RCC 7860 (cell line): Measurements from ENCODE around the gene RAB4B.
"Not testable (repeated sequence)": the region's sequence is repeated elsewhere in the genome, so short reads cannot be mapped to it uniquely, and the experiment has no call there.

Experiments
- DNase-seq: peaks from one replicate; pipeline ENCODE4 v3.0.0-alpha.2; 2015; ENCODE audit warnings: low spot score
- FAIRE-seq: peaks from 2 replicates; lab custom pipeline; 2012; peaks lifted over from hg19 to GRCh38; lab: Jason Lieb, UNC

RAB4B gene

DNA sequence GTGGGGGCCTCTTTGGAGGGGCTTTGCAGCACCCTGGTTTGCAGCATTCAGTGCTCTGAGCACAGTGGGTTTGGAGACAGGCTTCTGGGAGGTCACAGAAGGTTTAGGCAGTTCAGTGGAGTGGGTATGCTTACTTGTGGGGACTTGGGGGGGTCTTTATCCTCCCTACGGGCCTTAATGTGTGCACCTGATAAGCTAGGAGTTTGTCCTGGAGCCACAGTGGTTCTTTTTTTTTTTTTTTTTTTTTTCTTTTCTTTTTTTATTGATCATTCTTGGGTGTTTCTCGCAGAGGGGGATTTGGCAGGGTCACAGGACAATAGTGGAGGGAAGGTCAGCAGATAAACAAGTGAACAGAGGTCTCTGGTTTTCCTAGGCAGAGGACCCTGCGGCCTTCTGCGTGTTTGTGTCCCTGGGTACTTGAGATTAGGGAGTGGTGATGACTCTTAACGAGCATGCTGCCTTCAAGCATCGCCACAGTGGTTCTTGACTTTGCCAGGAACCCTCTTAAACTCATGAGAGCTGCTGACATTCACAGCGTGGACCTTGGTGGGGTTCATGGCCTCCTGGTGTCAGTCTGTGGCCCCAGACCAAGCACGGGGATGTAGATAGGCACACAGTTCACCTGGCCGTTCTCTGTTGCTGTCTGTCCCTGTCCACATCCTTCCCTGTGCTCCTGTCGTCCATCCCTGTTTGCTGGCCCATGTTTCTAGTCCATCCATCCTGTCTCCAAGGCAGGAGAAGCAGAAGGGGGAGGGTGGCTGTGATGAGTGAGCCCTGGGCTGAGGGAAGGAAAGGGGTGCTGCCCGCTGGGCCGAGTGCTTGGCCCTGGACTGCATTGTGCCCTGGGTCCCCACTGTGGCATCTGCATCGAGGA, 23.6 kb downstream of the RAB4B start:
- DNase-seq, result no peak
- FAIRE-seq, result no peak

DNA sequence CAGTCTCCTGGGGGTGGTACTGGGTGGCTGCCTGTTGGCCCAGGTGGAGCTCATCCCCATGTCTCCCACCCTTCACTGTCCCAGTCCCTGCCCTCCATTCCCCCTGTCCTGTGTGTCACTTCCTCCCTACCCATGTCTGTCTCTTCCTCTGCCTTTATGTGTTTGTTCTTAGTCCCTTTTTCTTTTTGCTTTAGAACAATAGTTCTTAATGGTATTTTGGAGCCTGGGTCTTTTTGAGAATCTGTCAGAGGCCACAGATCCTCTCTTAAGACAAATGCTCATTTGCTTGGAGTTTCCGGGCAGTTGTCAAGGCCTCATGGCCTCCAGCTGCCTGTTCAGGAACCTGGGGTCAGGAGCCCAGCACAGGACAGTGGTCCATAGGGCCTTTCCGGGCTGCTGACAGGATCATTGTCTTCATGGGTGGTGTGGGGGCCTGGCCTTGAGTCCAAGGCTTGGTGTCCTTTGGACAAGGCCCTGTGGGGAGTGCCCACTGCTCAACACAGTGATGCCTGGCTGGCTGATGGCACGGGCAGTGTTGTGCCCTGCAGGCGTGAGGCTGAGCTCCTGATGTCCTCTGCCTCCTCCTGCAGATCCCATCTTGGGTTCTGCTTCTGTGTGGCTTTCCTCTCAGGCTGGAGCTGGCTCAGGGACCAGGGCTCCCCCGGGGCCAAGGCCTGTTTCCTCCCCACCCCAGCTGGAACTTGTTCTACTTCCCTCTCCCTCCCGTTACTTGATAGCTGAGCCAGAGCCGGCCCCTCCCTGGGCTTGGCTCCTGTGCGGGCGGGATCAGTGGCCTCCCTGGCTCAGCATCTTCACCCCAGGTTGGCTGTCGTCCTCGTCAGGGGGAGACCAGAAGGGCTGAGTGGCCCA, 24.5 kb downstream of the RAB4B start:
- DNase-seq, result no peak
- no peak for FAIRE-seq

DNA sequence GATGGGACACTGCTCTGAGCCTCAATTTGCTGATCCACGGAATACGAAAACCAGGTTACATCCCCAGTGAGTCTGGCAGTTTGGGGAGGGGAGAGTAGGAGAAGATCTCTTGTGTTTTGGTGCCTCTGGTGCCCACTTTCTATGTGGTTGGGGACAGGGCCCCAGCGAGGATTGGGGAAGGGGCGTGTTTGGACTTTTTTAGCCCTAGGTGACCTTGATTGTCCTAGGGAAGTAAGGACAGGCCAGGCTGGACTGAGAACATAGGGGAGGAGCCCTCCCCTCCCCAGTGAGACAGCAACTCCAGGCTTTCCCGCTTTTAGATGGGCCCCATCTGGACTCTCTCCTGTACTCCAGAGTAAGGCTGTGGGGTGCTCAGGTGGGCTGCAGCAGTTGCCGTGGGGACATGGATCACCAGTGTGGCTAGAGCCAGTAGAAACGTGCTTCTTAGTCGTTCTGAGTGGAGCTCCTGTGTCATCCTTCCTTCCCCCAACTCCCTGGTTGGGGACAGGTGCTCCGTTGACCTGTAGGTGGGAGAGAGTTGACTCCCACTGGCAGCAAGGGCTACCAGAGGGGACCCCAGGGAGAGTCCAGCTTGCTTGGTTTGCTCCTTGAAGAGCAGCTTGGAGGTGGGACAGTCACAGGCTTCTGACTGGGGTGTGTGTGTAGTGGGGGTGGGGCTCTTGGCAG, 25.3 kb downstream of the RAB4B start:
- DNase-seq, result no peak
- no peak for FAIRE-seq

DNA sequence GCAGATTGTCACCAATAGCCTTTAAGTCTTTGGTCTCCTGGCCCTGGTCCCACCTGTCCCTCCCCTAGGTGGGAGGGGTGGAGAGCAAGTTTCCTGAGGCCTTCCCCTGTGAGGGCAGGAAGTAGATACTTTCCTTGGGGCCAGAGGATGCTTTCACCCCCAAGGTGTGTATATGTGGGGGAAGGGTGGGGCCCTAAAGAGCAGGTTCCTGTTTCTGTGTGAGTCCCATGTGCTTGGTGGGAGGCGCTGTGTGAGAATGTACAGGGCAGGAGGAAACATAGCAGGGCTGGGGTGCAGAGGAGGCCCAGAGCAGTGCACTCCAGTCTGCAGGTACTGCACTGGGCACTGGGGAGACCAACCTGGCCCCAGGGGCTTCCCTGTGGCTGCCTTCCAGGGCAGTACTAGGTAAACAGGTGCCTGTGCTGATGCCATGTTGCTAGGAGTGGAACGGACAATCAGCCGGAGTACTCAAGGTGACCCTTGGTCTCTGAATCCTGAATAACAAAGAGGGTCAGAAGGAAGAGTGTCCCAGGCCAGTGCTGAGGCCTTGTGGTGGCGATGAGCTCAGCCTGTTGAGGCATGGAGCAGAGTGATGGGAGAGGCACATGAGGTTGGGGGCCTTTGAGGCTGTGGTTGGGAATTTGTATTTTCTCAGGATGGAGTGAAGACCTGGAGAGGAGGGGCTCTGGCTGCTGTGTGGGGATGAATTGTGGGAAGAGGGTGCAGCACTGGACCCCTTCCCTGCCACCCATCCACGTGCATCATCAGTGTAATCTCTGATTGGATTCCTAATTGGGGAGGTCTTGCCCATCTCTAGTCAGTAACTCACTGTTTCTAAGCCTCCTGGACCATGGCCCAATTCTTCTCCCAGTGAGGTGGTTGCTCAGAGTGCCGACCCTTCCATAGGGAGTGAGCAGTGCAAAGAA, 26.1 kb downstream of the RAB4B start:
- DNase-seq (no peak), FAIRE-seq (no peak)

DNA sequence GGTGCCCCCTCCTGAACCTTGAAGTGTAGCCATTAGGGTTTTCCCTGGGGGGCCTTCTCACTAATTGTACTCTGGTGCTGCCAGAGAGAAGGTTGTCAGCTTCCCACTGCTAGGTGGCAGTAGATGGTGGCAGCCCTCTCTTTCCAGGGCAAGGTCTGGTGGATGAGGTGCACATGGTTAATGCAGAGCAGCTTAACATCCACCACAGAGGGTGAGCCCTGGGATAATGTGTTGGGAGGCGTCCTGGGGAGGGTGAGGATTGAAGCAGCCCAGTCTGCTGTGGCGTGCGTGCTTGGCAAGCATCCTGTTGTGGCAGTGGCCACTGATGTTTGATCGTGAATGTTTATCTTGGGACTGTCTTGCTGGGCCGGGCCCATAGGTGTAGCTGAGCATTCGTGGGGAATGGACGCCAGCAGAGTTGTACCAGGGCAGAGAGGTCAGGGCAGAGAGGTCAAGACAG, 26.8 kb downstream of the RAB4B start:
- FAIRE-seq (no peak), DNase-seq (no peak)

DNA sequence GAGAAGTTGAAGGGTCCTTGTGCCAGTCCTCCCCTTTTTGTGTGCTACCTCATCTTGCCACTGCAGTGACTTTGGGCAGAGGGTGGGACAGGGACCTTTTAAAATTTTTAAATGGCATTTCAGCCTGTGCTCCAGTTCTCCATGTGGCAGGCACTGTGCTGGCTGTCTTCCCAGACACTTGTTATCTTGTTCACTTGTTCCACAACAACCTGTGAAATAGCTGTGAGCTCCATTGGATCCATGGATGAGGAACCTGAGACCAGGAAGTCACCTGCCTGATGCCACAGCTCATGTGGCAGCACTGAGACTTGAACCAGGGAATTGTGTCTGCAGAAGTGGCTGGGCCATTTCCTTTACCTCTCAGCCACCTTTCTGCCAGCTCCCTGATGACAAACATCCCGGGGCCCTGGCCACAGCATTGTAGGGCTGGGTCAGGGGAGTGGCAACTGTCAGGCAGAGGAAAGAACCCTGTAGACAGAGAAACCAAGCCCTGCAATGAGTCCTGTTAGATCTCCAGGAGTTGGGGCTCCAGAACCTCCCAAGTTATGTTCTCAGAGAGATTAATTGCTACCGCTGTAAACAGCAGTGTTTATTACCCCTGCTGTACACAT, 27.3 kb downstream of the RAB4B start:
- FAIRE-seq, result no peak
- no peak for DNase-seq

DNA sequence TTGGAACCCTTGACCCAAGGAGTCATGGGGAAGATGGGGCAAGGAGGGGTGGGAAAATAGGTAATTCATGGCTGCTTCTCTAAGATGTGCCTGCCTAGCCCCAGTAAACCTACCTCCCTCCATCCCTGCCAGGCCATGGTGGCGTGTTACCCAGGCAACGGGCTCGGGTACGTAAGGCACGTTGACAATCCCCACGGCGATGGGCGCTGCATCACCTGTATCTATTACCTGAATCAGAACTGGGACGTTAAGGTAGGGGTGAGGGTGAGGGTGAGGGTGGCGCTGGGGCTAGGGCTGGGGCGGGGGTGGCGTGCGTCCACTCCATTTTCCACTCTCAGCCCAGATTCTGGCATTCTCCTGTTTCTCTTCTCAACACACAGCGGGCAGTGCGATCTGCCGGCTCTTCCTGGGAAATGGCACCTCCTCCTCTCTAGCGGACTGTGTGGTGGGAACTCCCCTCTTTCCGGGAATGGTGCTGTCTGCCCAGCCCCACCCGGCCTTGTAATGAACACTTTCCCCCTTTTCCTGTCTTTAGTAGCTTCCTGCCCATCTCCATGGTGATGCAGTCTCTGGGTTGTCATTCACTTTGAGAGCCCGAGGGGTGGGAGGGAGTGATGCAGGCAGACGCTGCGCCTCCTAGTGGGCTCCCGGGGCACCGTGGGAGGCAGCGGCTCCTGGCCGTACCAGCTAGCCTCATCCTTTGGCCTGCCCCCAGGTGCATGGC, 28.5 kb downstream of the RAB4B start:
- FAIRE-seq (no peak), DNase-seq (peak; percentile 67)

DNA sequence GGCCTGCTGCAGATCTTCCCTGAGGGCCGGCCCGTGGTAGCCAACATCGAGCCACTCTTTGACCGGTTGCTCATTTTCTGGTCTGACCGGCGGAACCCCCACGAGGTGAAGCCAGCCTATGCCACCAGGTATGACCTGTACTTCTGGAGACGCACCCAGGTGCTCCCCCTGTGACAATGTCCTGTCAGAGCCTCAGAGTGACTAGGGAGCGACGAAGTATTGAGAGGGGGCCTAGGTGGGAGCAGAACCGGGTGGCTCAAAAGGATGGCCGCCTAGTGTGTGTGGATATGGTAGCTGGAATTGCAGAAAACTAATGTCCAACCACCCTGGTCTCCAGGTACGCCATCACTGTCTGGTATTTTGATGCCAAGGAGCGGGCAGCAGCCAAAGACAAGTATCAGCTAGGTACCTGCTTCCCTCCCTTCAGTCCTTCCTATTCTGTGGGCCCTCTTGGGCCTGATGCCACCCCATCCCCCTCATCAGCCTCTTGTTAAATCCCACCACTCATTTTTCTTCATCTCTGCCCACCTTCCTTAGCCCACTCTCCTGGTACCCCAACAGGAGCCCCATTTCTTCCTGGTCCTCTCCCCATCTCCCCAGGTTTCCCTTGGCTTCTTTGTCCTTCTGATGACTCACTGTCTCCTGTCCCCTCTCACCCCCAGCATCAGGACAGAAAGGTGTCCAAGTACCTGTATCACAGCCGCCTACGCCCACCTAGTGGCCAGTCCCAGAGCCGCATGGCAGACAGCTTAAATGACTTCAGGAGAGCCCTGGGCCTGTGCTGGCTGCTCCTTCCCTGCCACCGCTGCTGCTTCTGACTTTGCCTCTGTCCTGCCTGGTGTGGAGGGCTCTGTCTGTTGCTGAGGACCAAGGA, 29.3 kb downstream of the RAB4B start:
- DNase-seq (no peak), FAIRE-seq (no peak)

DNA sequence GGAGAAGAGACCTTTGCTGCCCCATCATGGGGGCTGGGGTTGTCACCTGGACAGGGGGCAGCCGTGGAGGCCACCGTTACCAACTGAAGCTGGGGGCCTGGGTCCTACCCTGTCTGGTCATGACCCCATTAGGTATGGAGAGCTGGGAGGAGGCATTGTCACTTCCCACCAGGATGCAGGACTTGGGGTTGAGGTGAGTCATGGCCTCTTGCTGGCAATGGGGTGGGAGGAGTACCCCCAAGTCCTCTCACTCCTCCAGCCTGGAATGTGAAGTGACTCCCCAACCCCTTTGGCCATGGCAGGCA, 29.9 kb downstream of the RAB4B start:
- DNase-seq, result no peak
- FAIRE-seq, result no peak

DNA sequence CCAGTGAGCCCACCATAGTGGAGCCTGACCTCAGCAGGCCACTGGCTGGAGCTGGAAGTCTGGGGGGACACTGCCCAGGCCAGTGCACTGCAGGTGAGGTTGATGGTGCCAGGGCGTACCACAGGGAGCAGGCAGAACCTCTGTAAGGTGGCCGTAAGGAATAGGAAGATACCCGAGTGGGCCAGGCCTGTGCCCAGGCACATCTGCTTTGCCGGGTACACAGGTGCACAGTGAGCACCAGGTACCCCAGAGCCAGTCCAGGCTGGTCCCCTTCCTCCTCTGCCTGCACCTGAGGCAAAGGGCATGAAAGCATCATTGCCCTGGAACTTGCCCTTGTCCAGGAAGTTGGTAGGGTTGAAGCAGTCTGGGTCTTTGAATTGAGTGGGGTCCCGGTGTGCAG, 30.4 kb downstream of the RAB4B start:
- DNase-seq (no peak), FAIRE-seq (no peak)

DNA sequence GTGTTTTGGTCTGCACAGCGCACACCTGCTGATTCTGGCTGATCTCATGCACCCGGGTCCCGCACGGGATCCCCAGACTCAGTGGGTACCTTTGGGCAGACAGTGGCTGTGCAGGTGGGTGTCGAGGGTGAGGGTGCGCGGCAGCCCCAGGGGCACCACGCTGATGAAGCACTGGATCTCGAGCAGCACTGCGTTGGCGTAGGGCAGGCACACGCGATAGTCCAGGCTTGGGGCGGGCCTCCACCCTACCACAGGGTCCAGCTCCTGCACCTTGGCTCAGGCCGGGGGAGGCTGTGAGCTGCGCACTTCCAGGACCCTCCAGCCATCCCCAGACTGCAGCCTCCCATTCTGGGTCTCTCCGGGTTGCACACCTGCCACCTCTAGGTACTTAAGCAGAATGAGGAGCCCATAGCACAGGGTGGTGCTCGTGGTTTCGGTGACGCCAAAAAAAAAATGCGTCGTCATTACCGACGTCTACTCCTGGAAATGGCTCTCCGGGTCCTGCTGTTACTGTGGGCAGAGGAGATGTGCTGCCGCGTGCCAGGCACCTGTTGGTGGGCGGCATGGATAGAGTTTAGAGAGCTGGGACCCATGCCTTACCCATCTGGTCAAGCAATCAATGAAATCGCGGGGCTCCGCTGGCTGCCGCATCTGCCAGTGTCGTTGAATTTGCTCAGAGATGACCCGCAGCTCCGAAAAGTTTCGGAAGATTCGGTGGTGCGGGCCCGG, 31.5 kb downstream of the RAB4B start:
- no peak for FAIRE-seq

DNA sequence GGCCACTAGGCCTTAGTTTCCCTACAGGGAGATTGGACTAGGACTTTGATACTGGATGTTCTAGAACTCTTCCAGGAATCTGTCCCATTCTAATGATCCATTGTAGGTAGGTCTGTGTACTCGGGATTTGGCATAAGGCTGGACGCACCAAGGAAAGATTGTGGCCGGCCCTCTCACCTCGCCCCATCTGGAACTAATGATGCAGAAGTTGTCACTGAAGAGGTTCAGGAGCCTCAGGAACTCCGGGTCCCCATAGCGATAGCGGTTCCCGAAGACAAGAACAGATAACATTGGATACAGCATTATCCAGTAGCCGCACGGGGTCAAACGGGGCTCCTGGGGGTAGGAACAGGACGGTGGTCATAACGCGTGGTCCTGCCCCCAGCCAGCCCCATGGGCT, 32.1 kb downstream of the RAB4B start:
- FAIRE-seq, result no peak
- no peak for DNase-seq

More for the DNA sequence above, 31.5 kb downstream of the RAB4B start:
- no peak for DNase-seq

DNA sequence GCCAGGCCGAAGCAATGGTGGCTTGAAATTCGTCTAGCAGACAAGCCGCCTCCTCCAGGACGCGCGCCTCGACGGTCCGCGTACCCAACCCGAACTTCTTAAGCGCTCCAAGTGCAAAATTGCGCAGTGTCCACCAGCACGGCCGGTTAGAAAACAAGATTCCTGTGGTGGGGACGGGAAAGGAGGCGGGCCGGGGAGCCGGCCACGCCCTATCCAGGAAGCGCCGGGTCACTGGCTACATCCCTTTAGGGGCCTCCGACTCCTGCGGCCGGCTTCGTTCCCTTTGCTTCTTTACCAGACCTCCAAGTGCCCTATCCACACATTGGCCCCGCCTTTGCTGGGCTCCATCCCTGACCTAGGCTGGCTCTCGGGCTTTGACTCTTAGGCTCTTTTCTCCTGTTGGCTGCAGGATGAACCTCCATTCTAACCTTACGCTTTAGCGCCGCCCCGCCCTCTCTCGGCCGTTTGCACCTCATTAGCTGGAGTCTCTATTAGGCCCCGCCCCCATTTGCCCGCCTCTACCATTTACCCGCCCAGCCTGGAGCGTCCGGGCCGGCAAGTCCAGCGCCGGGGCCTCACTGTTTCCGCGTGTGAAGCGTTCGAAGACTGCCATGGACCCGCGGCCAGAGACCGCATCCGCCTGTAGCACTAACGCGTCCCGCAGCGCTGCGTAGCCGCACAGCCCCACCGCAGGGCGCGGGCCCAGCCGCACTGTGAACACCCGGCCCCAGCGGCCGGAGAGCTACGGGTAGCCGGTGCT, 32.8 kb downstream of the RAB4B start:
- not testable (repeated sequence) for FAIRE-seq, DNase-seq

DNA sequence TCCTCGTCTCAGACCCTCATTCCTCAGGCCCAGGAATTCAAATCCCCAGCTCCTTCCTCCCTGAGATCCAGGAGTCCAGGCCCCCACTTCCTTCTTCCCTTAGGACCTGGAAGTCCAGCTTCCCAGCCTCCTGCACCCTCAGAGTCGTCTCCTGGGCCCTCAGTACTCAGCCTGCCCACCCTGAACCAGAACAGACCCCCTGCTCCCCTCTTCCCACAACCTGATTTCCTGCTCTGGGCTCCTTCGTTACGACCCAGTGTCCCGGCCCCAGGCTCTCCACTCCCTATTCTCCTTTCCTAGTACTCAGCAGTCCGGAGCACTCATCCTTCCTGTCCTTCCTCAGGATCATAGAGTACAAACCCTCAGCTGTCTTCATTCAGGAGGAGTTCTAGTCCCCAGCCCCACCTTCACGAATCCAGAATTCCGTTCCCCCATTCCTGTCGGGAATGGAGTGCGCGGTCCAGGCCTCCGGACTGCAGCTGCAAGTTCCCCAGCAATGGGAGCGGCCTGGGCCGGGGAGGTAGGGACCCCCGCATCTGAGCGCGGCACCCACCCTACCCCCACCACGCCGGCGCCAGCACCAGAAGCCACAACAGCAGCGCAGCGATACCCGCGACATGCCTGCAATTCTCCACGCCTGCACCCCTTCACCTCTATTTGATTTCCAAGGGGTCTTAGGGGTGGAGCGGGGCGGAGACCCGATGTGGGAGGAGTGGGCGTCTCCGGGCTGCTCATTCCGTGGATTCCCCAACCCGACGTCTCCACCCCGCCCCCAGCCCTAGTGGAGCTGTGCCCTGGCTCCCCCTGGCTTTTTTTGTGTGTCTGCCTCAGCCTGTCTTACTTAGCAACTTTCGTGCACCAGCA, 33.7 kb downstream of the RAB4B start:
- DNase-seq (no peak), FAIRE-seq (no peak)

DNA sequence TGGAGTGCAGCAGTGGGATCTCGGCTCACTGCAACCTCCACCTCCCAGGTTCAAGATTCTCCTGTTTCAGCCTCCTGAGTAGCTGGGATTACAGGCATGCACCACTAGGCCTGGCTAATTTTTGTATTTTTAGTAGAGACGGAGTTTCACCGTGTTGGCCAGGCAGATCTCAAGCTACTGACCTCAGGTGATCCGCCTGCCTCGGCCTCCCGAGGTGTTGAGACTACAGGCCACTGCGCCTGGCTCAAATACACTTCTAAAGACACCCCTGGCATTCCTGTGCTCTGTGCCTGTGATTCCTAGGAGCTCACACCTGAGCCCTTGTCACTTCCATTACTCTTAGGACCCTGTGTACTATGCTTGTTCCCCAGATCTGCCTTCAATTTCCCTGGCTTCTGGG, 34.5 kb downstream of the RAB4B start:
- FAIRE-seq, DNase-seq: not testable (repeated sequence)

DNA sequence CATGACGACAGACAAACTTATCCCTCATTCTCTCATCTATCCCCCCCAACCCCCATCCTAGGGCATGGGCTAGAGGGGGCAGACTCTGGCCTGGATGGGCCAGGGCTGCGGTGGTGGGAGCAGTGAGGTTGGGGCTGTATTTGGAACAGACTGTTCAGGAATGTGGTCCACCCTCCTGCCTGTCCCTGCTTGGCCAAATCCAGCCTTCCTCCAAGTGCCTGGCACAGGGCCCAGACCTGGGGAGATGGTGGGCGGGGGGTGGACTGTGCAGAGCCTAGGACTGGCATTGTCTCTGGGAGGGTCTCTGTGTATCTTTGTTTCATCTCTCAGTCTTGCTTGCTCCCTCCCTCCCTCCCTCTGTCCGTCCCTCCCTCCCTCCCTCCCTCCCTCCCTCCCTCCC, 35.1 kb downstream of the RAB4B start:
- no peak for FAIRE-seq

More for the DNA sequence above, 35.1 kb downstream of the RAB4B start:
- no peak for DNase-seq
